HFFc6 (cell line): ENCODE data around the gene OAF. TPM values are rescaled to one million over a fixed set of nuclear protein-coding genes. Genes with fewer than 3 reads are reported as not detected.

Experiments
- DNase-seq: peaks from one replicate; pipeline ENCODE4 v3.0.0-alpha.2; 2018
- H3K27ac Mint-ChIP-seq: 2 replicates; pipeline ENCODE4 v1.8.0; 2020; ENCODE audit warnings: mild to moderate bottlenecking, mixed read lengths
- H3K27me3 Mint-ChIP-seq: 2 replicates; pipeline ENCODE4 v1.8.0; 2021; ENCODE audit warnings: mild to moderate bottlenecking, moderate library complexity, mixed read lengths; ENCODE audit not compliant: insufficient read depth
- H3K36me3 Mint-ChIP-seq: 2 replicates; pipeline ENCODE4 v1.8.0; 2021; ENCODE audit warnings: low read depth, mixed read lengths
- H3K4me1 Mint-ChIP-seq: 2 replicates; pipeline ENCODE4 v1.8.0; 2020; ENCODE audit warnings: low read depth, mixed read lengths
- H3K4me3 Mint-ChIP-seq: 2 replicates; pipeline ENCODE4 v1.8.0; 2020; ENCODE audit warnings: mild to moderate bottlenecking, moderate library complexity, mixed read lengths
- H3K9me3 Mint-ChIP-seq: 2 replicates; pipeline ENCODE4 v1.8.0; 2020; ENCODE audit warnings: mild to moderate bottlenecking, mixed read lengths
- CTCF ChIP-seq: fragments of 200-600 bp; sonication (generic); IDR thresholded peaks from 2 replicates; pipeline ENCODE4 v1.5.0; 2021; ENCODE audit warnings: antibody characterized with exemption, mild to moderate bottlenecking
- total RNA-seq, 6 experiments: library from RNA; stranded (reverse); fragmentation: NEBNext Ultra II Directional; extraction: Animal tissue kit (Norgen Biotek cat#: 25700); gene quantifications; 2 replicates in 1 of 6; 3 replicates in 5 of 6; pipeline ENCODE4 v1.2.3, GENCODE V29; 2021

Gene OAF
- total RNA-seq, 6 experiments from 2014 or later = 111 to 143 (median 123) TPM

GRCh38 chr11:120191058-120191457 is 19.8 kb upstream of the OAF start:
- no peak for TF ChIP-seq CTCF
- no peaks in the 10 kb centered on the region for H3K36me3 Mint-ChIP-seq
- H3K4me1 Mint-ChIP-seq = peaks cover 17% of the 10 kb centered on the region
- no peaks in the 10 kb centered on the region for H3K9me3 Mint-ChIP-seq
- H3K27me3 Mint-ChIP-seq = peaks cover 16% of the 10 kb centered on the region
- H3K4me3 Mint-ChIP-seq = no peak overlapping the region
- DNase-seq = no peak
- H3K27ac Mint-ChIP-seq = no peak overlapping the region

GRCh38 chr11:120192831-120193625 is 17.8 kb upstream of the OAF start:
- Mint-ChIP-seq H3K27ac (no peak overlapping the region), H3K27me3 (peaks cover 14% of the 10 kb centered on the region), H3K9me3 (no peaks in the 10 kb centered on the region), H3K4me3 (no peak overlapping the region), H3K36me3 (no peaks in the 10 kb centered on the region), H3K4me1 (no peaks in the 10 kb centered on the region)
- DNase-seq = no peak
- TF ChIP-seq CTCF = no peak

- no peaks in the 10 kb centered on the region for H3K4me1 Mint-ChIP-seq
- H3K27me3 Mint-ChIP-seq = peaks cover 14% of the 10 kb centered on the region
Observed at GRCh38 chr11:120194166-120194565, 16.7 kb upstream of the OAF start.

GRCh38 chr11:120195601-120196320 is 15.1 kb upstream of the OAF start:
- H3K36me3 Mint-ChIP-seq = no peaks in the 10 kb centered on the region
- H3K4me1 Mint-ChIP-seq = no peaks in the 10 kb centered on the region
- TF ChIP-seq CTCF = no peak
- DNase-seq = no peak
- H3K4me3 Mint-ChIP-seq = no peak overlapping the region
- no peaks in the 10 kb centered on the region for H3K9me3 Mint-ChIP-seq
- no peak overlapping the region for H3K27ac Mint-ChIP-seq
- peaks cover 11% of the 10 kb centered on the region for H3K27me3 Mint-ChIP-seq

More at GRCh38 chr11:120194166-120194565, 16.7 kb upstream of the OAF start:
- no peaks in the 10 kb centered on the region for H3K9me3 Mint-ChIP-seq
- TF ChIP-seq CTCF = no peak
- no peak overlapping the region for H3K4me3 Mint-ChIP-seq
- no peaks in the 10 kb centered on the region for H3K36me3 Mint-ChIP-seq
- H3K27ac Mint-ChIP-seq = no peak overlapping the region
- no peak for DNase-seq

- Mint-ChIP-seq H3K27me3 (peaks cover 13% of the 10 kb centered on the region), H3K4me3 (no peak overlapping the region), H3K27ac (no peak overlapping the region), H3K36me3 (no peaks in the 10 kb centered on the region), H3K4me1 (no peaks in the 10 kb centered on the region), H3K9me3 (no peaks in the 10 kb centered on the region)
- no peak for TF ChIP-seq CTCF
- no peak for DNase-seq
Observed at GRCh38 chr11:120196826-120197225, 14.0 kb upstream of the OAF start.
